OCI-LY1 (cell line): ENCODE measurements around the gene GFPT2.

Experiments
- EZH2 ChIP-seq: fragments of 200-600 bp; sonication (generic), shearing (Covaris generic); IDR thresholded peaks from 2 replicates; pipeline ENCODE4 v1.8.0; 2017; ENCODE audit warnings: borderline replicate concordance, mixed run types, mild to moderate bottlenecking, antibody characterized with exemption, low read length, moderate library complexity, mixed read lengths
- TF ChIP-seq, protein P1 (sequence below): fragments of 200-600 bp; sonication (generic), shearing (Covaris generic); IDR thresholded peaks from 2 replicates; pipeline ENCODE4 v1.5.1; 2017; ENCODE audit warnings: mild to moderate bottlenecking, antibody characterized with exemption, low read length, moderate library complexity, mixed read lengths

DNA sequence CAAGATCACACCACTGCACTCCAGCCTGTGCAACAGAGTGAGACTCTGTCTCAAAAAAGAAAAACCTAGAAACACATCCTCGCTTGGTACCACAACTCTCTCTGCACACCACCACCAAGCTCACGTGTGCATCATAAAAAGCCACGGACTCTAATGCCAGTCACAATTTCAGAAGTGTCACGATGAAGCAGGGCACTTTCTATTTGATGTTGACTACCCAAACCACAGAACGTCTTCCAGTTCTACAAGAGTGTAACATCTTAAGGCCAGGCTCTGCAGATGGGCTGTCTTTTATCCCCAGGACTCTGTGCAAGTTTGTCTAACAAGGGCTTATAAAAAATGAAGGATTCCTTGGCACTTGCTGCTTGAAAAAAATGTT is 22.9 kb downstream of the GFPT2 start:
- TF ChIP-seq, protein P1, sequence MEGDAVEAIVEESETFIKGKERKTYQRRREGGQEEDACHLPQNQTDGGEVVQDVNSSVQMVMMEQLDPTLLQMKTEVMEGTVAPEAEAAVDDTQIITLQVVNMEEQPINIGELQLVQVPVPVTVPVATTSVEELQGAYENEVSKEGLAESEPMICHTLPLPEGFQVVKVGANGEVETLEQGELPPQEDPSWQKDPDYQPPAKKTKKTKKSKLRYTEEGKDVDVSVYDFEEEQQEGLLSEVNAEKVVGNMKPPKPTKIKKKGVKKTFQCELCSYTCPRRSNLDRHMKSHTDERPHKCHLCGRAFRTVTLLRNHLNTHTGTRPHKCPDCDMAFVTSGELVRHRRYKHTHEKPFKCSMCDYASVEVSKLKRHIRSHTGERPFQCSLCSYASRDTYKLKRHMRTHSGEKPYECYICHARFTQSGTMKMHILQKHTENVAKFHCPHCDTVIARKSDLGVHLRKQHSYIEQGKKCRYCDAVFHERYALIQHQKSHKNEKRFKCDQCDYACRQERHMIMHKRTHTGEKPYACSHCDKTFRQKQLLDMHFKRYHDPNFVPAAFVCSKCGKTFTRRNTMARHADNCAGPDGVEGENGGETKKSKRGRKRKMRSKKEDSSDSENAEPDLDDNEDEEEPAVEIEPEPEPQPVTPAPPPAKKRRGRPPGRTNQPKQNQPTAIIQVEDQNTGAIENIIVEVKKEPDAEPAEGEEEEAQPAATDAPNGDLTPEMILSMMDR, result no peak
- no peak for TF ChIP-seq EZH2
